MM.1S (cell line): ENCODE results near the gene LACTB.

Experiments used
- CTCF ChIP-seq: fragments of 300-600 bp; sonication (generic); IDR thresholded peaks from 2 replicates; pipeline ENCODE4 v1.5.1; 2016; ENCODE audit warnings: antibody characterized with exemption, low read length, mixed read lengths
- EZH2 ChIP-seq: fragments of 300-600 bp; sonication (generic); optimal IDR thresholded peaks from 2 replicates; pipeline ENCODE3; 2017; ENCODE audit warnings: low read depth, mild to moderate bottlenecking, antibody characterized with exemption, low read length, mixed read lengths

- TF ChIP-seq CTCF, result 0 out of 2 replicates have a peak, but pooled peaks have one; percentile 8
- no peak for TF ChIP-seq EZH2
These were observed 578 bp downstream of the LACTB start for GRCh38 chr15:63122002-63122875.
